ENCODE data around the gene RPL10A. TPM values are rescaled to one million over a fixed set of nuclear protein-coding genes. Genes with fewer than 3 reads are reported as not detected.
A peak's percentile ranks its signal among the peaks of the same experiment; 100 is the strongest.

The RPL10A gene
- total RNA-seq, 1 experiment from 2014 or later = 1,082 TPM

DNA sequence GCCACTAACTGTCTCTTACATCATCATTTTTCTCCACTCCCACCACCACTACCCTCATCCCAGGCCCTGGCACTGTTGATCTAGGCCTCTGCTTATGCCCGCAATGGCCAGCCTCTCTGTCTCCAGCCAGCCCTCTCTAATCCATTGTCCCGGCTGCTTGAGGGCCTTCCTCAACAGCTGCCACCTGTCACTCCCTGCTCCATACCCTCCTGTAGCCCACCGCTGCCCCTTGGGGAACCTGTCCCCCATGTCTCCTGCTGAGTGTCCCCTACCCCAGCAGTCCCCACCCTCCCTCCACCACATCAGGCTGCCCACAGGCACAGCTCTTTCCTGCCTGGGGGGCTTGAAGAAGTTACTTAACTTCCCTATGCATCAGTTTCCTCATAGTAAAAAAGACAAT is 15.3 kb downstream of the RPL10A start:
- Mint-ChIP-seq H3K9me3 (ENCODE audit: unreplicated experiment) (no peaks in the 10 kb centered on the region), H3K27me3 (ENCODE audit: insufficient read depth, unreplicated experiment) (no peaks in the 10 kb centered on the region), H3K4me3 (ENCODE audit: unreplicated experiment) (no peak overlapping the region), H3K27ac (ENCODE audit: unreplicated experiment) (peak overlapping the region; percentile 98), H3K36me3 (ENCODE audit: insufficient read depth, unreplicated experiment) (peaks cover 76% of the 10 kb centered on the region), H3K4me1 (ENCODE audit: low read depth, unreplicated experiment) (peaks cover 38% of the 10 kb centered on the region)
- intact Hi-C loops (cut with micrococcal nuclease; ENCODE audit: unreplicated experiment) = no loop called here
- peaks cover 38% of the 10 kb centered on the region for H3K4me1 ChIP-seq
- peaks cover 10% of the 10 kb centered on the region for H3K36me3 ChIP-seq (ENCODE audit: control insufficient read depth, insufficient read depth, low read length)
- CTCF ChIA-PET = no interaction called here
- TF ChIP-seq CTCF (IDR thresholded peaks at IDR 0.05; ENCODE audit: insufficient read depth in 1 of 2, low read depth in 1 of 2, low read length in 1 of 2, severe bottlenecking in 1 of 2, unreplicated experiment in 1 of 2) = no peak
- H3K4me3 ChIP-seq (ENCODE audit: low read depth, low read length) = no peak overlapping the region
- no peak for DNase-seq
- H3K9me3 ChIP-seq = no peaks in the 10 kb centered on the region
- POLR2A ChIA-PET = no interaction called here
- H3K27me3 ChIP-seq (replicated peaks; ENCODE audit: control insufficient read depth, insufficient read depth, low read length) = no peaks in the 10 kb centered on the region
- no TSS peak for BruUV-seq (replicated peaks)

DNA sequence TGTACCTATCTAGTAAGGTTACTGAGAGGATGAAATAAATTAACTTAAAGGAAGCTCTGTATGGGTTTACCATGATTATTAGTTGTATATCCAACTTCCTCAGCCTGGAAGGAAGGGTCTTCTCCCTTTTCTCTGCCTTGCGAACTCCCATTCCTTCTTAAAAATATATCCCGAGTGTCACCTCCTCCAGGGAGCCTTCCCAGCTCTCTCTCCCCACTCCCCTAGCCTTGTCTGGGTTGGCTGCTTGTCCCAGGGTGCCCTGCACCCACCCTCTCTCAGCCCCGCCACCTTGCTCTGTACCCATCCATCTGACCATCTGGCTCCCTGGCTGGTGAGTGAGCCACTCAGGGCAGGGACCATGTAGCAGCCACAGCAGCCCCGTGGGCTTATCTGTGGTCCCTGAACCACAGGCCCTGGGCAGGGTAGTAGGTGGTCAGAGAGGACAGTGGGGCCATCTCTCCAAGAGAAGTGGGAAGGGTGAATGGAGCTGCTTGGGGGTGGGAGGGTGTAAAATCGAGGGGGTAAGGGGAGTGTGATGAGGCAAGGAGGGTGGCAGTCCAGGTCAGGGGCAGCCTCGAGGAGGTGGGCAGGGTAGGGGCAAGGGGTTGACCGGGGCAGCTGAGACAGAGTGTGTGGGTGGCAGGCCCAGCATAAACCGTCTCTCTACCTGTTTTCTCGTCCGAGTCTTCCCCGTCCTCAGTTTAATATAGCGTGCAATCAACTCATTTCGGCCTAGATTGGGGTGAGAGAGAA is 15.9 kb downstream of the RPL10A start:
- Histone ChIP-seq H3K4me3 (ENCODE audit: low read depth, low read length) (no peak overlapping the region), H3K4me1 (peaks cover 43% of the 10 kb centered on the region), H3K36me3 (ENCODE audit: control insufficient read depth, insufficient read depth, low read length) (peaks cover 10% of the 10 kb centered on the region), H3K27me3 (replicated peaks; ENCODE audit: control insufficient read depth, insufficient read depth, low read length) (no peaks in the 10 kb centered on the region), H3K9me3 (no peaks in the 10 kb centered on the region)
- no peak for TF ChIP-seq CTCF (IDR thresholded peaks at IDR 0.05; ENCODE audit: insufficient read depth in 1 of 2, low read depth in 1 of 2, low read length in 1 of 2, severe bottlenecking in 1 of 2, unreplicated experiment in 1 of 2)
- CTCF ChIA-PET = no interaction called here
- Mint-ChIP-seq H3K27me3 (ENCODE audit: insufficient read depth, unreplicated experiment) (no peaks in the 10 kb centered on the region), H3K36me3 (ENCODE audit: insufficient read depth, unreplicated experiment) (peaks cover 71% of the 10 kb centered on the region), H3K4me1 (ENCODE audit: low read depth, unreplicated experiment) (peaks cover 38% of the 10 kb centered on the region), H3K27ac (ENCODE audit: unreplicated experiment) (peak overlapping the region; percentile 98), H3K4me3 (ENCODE audit: unreplicated experiment) (no peak overlapping the region), H3K9me3 (ENCODE audit: unreplicated experiment) (no peaks in the 10 kb centered on the region)
- intact Hi-C loops (cut with micrococcal nuclease; ENCODE audit: unreplicated experiment) = no loop called here
- no peak for DNase-seq
- BruUV-seq (replicated peaks) = no TSS peak
- POLR2A ChIA-PET = no interaction called here

GRCh38 chr6:35484921-35485392 is 16.8 kb downstream of the RPL10A start:
- peaks cover 10% of the 10 kb centered on the region for H3K36me3 ChIP-seq (ENCODE audit: control insufficient read depth, insufficient read depth, low read length)
- H3K4me1 ChIP-seq = peaks cover 47% of the 10 kb centered on the region
- no peak for TF ChIP-seq CTCF (IDR thresholded peaks at IDR 0.05; ENCODE audit: insufficient read depth in 1 of 2, low read depth in 1 of 2, low read length in 1 of 2, severe bottlenecking in 1 of 2, unreplicated experiment in 1 of 2)
- intact Hi-C loops (cut with micrococcal nuclease; ENCODE audit: unreplicated experiment) = no loop called here
- no peaks in the 10 kb centered on the region for H3K9me3 ChIP-seq
- POLR2A ChIA-PET = no interaction called here
- peak overlapping the region; percentile 98 for H3K27ac Mint-ChIP-seq (ENCODE audit: unreplicated experiment)
- H3K36me3 Mint-ChIP-seq (ENCODE audit: insufficient read depth, unreplicated experiment) = peaks cover 63% of the 10 kb centered on the region
- H3K4me1 Mint-ChIP-seq (ENCODE audit: low read depth, unreplicated experiment) = peaks cover 38% of the 10 kb centered on the region
- no peaks in the 10 kb centered on the region for H3K27me3 Mint-ChIP-seq (ENCODE audit: insufficient read depth, unreplicated experiment)
- no peaks in the 10 kb centered on the region for H3K9me3 Mint-ChIP-seq (ENCODE audit: unreplicated experiment)
- H3K4me3 ChIP-seq (ENCODE audit: low read depth, low read length) = no peak overlapping the region
- BruUV-seq (replicated peaks) = no TSS peak
- CTCF ChIA-PET = no interaction called here
- DNase-seq = no peak
- H3K4me3 Mint-ChIP-seq (ENCODE audit: unreplicated experiment) = peak overlapping the region; percentile 67
- no peaks in the 10 kb centered on the region for H3K27me3 ChIP-seq (replicated peaks; ENCODE audit: control insufficient read depth, insufficient read depth, low read length)

All from Caco-2 (cell line).